HL-60/S4 treated with retinoic acid at 250 ng/mL for 4 days and 3 days (cell line): ENCODE data around the gene NFYA.
"Not testable (repeated sequence)": the region's sequence is repeated elsewhere in the genome, so short reads cannot be mapped to it uniquely, and the experiment has no call there.

ENCODE experiments used
- in situ Hi-C: fragments of 300-500 bp; cut with MboI; formaldehyde crosslinking; loops from 2 replicates; pipeline ENCODE4 v1.7.0; 2022; ENCODE audit warnings: low sequenced_read_pairs

NFYA gene

DNA sequence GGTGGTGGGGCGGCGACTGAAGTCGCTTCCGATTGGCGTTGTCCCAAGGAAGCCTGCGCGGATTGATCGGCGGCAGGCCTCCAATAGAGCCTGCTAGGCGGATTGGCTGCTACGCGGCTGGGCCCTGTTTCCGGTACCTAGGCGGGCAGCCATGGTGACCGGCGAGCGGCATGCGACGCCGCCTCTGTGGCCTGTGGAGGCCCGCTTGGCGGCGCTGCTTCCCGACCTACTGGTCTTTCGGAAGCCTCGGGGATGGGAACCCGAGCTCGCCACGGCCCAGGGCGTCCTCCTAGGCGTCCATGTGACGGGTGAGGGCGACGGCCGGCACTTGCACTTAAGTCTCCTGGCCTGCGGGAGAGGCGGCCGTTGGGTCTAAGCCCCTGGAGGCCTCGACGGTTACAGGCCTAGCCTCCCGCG lies 28.1 kb downstream of the NFYA start:
- in situ Hi-C loops: no loop called here

DNA sequence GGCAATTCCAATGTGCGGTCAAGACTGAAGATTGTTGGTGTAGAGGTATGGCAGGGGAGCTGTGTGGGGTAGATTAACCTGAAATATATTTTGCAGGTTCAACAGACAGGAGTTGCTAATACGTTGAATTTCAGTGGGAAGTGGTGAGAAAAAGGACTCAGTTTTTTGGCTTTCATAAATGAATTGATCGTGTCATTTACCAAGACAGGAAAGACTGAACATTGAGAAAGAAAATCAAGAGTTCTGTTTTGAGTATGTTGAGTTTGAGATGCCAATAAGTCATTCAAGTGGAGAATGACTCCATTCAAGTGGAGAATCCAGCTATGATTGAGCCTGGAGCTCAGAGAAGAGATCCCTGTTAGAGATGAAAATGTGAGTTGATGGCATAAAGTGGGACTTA lies 31.1 kb downstream of the NFYA start:
- in situ Hi-C loops: no loop called here

DNA sequence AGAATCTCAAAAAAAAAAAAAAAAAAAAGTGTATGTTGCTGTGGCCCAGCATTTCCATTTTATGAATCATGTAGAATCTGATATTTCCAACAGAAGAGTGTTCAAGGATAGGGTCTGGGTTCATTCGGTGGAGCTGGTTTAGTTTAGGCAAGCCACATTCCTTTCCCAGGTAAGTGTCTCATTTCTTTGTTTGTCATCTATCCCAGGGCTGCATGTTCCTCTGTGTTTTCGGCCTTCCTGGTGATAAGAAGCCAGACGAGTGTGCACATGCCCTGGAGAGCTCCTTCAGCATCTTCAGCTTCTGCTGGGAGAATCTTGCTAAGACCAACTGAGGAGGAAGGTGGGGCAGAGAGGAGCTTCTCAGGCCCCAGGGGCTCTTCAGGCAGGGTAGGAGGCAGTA lies 38.2 kb downstream of the NFYA start:
- in situ Hi-C loops: no loop called here

DNA sequence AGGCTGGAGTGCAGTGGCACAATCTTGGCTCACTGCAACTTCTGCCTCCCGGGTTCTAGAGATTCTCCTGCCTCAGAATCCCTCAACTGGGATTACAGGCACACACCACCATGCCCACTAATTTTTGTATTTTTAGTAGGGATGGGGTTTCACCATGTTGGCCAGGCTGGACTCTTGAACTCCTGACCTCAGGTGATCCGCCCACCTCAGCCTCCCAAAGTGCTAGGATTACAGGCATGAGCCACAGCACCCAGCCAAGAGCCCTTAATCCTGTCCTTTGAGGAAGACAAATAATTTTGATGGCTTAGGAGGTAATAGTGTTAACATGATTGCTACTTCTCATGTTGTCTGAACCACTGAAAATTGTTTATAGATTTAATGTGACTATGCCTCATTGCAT lies 42.3 kb downstream of the NFYA start:
- in situ Hi-C loops: not testable (repeated sequence)

DNA sequence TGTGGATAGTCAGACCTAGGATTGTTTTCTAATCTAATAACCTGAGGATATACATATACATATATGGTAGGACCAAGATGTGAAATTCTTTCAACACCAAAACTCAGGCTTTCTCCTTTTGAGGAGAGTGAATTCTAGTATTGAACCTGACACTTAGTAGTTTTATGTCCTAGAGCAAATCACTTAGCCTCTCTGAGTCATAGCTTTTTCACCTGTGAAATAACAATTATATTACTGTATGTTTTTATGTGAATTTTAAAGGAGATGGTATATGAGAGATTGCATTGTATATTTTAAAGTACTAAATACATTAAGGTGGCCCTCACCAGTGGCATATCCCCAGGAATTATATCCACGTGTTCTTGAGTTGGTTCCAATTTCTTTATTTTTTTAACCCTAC lies 46.7 kb downstream of the NFYA start:
- in situ Hi-C loops: no loop called here

DNA sequence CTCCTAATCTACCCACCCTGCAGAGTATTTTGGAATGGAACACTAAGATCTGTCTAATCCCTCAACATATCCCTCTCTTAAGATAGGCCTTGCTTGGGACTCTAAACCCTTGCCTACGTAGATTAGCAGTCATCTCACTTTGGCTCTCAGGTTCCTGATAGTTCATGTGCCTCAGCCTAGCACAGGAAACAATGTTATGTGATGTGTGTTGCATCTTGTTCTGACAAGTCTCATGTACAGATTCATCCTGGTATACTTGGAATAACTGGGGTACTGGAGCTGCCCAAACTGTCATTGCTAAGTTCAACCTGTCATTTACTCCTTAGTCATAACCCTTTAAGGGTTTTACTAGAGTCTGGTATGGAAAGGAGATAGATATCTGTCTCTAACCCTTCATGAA lies 47.3 kb downstream of the NFYA start:
- in situ Hi-C loops: no loop called here

DNA sequence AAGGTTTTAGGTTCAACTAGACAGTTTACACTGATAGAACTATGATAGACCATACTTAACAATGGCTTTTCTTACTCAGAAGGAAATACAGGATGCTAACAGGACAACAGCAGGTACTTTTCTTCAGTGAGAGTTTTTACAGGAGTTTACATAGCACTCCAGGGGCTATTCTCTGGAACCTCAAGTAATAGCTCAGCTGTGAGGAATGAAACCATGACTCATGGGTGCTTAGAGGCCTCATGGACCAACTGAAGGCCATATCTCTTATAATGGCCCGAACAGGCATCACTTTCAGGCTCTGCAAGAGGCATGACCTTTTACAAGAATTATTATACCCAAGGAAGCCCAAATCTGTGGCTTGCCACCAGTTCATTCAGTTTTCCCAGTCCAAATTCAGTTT lies 49.6 kb downstream of the NFYA start:
- in situ Hi-C loops: no loop called here

DNA sequence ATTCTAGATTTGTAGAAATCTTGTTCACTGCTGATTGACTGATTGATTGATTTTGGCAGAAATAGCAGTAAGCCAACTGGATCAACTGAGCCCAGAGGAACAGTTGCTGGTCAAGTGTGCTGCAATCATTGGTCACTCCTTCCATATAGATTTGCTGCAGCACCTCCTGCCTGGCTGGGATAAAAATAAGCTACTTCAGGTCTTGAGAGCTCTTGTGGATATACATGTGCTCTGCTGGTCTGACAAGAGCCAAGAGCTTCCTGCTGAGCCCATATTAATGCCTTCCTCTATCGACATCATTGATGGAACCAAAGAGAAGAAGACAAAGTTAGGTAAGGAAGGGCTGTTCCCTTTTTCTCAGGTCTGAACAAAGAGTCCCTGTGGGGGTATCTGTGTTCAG lies 50.1 kb downstream of the NFYA start:
- in situ Hi-C loops: no loop called here

DNA sequence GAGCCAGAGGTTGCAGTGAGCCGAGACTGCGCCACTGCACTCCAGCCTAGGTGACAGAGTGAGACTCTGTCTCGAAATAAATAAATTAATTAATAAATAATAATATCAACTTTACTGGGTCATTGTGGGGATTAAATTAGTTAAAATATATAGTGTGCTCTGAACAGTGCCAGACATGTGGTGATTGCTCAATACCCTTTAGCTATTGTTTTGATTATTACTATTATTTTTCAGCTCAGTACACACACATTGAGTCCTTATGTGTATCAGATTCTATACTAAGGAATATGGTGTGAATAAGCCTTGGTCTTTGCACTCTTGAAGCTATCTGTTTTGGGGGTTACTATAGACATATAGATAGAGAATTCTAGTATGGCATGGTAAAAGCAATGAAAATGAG lies 52.5 kb downstream of the NFYA start:
- in situ Hi-C loops: no loop called here

DNA sequence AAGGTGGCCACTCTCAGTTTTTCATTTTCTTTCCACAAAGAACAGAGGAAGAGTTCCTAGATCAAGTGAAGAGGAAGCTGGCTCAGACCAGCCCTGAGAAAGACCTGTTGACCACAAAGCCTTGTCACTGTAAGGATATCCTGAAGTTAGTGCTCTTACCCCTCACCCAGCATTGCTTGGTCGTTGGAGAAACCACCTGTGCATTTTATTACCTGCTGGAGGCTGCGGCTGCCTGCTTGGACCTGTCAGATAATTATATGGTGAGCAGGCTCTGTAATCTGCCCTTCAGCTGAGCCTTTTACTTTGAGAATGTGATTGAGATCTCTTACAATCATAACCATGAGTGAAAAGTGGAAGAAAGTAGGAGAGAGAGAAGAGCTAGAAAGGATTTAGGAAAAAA lies 59.5 kb downstream of the NFYA start:
- in situ Hi-C loops: no loop called here

DNA sequence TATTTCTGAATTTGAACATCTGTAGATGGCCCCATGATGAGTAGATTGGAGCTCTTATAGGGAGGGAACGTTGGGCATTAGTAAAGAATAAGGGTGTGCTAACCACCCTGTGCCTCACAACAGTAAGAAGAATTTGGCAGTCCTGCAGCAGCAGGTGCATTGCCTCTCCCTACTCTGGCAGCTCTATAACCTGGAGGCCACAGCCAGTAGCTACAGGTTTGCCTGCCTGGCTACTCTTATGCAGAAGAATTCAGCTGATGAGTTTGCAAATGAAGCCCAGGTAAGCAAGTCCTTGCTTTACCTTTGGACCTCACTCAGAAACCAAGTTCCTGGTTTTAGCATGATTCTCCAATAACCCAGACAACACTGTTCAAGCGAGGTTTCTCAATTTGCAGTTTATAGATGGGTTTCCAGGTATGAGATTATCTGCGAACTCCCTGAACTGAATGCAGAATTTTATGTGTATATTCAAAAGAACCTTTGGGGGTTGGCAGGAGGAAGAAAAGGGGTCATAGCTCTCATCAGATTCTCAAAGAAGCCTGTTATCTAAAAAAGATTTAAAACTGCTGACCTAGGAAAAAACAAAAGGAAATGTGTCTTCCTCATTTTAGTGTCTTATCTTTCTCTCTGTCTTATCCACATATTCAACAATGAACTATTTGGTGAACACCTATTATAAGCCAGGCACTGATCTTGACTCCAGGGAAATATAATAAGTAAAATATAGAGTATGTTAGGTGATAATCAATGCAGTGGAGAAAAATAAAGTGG lies 62.5 kb downstream of the NFYA start:
- in situ Hi-C loops: no loop called here

DNA sequence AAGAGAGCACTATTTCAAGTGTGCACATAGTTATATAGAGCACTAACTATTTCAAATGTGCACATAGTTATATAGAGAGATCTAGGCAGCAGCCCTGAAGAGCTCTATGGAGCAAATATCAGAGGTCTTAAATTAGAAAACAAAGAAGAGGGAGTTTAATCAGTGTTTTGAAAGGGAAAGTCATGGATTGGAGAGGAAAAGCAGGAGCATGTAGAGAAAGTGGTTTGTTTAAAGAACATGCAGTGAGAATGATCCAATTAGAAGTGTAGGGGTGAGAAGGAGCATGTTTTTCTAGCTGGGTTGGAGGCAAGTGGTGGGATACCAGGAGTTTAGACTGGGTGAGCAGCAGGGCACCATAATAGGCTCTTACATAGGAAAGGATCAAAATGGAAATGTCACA lies 64.1 kb downstream of the NFYA start:
- in situ Hi-C loops: no loop called here

DNA sequence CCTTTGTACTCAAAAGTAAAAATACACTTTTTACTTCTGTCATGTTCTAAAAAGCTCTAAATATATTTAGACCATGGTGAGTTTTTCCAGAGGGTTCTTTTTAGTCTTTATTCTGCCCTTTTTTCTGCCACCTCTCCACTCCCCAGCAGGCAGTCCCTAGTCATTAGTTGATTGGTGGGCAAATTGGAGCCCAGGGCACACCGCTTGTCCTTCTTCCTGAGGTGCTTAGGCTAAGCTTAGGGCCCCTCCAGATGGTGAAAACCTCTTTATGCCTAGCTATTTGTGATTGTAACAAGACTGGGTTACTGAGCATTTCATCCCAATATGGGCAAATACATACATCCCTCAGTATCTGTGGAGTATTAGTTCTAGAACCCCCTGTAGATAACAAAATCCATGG lies 75.1 kb downstream of the NFYA start:
- in situ Hi-C loops: no loop called here
